Stimulated activated CD4-positive, alpha-beta T cell treated with anti-CD3 and anti-CD28 coated beads, Interleukin-4, amount 100 ng/mL, for 1 hour (primary cell): ENCODE data around the gene ITGB3.

ENCODE experiments used
- DNase-seq: peaks from one replicate; pipeline ENCODE4 v3.0.0-alpha.2; 2020

ITGB3 gene

GRCh38 chr17:47304186-47304585 is 50.6 kb downstream of the ITGB3 start:
- DNase-seq: no peak

GRCh38 chr17:47305302-47305923 is 51.8 kb downstream of the ITGB3 start:
- DNase-seq: no peak

GRCh38 chr17:47310186-47310733 is 56.6 kb downstream of the ITGB3 start:
- DNase-seq: no peak

- no peak for DNase-seq
Observed at GRCh38 chr17:47311420-47311819, 57.8 kb downstream of the ITGB3 start.

GRCh38 chr17:47315451-47316266 is 62.0 kb downstream of the ITGB3 start:
- DNase-seq: no peak

GRCh38 chr17:47316311-47316710 is 62.7 kb downstream of the ITGB3 start:
- DNase-seq: no peak

- no peak for DNase-seq
Observed at GRCh38 chr17:47317119-47317518, 63.5 kb downstream of the ITGB3 start.

GRCh38 chr17:47318197-47318918 is 64.7 kb downstream of the ITGB3 start:
- DNase-seq: no peak

- DNase-seq: no peak
Observed at GRCh38 chr17:47320879-47321502, 67.4 kb downstream of the ITGB3 start.

- peak; percentile 81 for DNase-seq
Observed at GRCh38 chr17:47323382-47324223, 70.0 kb downstream of the ITGB3 start, which contains the start of gene EFCAB13. EFCAB13 (plus strand) TSS chr17:47323955; CDS start chr17:47328354, 4,399 bp downstream.

- DNase-seq: peak; percentile 48
Observed at GRCh38 chr17:47324224-47325020, 70.8 kb downstream of the ITGB3 start.

GRCh38 chr17:47325176-47325575 is 71.5 kb downstream of the ITGB3 start:
- DNase-seq: no peak

- DNase-seq: no peak
Observed at GRCh38 chr17:47330548-47330947, 76.9 kb downstream of the ITGB3 start.

- no peak for DNase-seq
Observed at GRCh38 chr17:47332287-47332686, 78.7 kb downstream of the ITGB3 start.

- no peak for DNase-seq
Observed at GRCh38 chr17:47335101-47335936, 81.7 kb downstream of the ITGB3 start.

GRCh38 chr17:47338026-47338425 is 84.4 kb downstream of the ITGB3 start:
- DNase-seq: no peak

GRCh38 chr17:47352848-47353247 is 99.2 kb downstream of the ITGB3 start:
- no peak for DNase-seq

GRCh38 chr17:47358652-47359051 is 105.0 kb downstream of the ITGB3 start:
- no peak for DNase-seq
